Peyer's patch (tissue), 4 donors: ENCODE measurements around the gene LRRC8B.

Source experiments
- POLR2A ChIP-seq, 2 donors: fragments of 450-650 bp; IDR thresholded peaks; one replicate each; pipeline ENCODE4 v1.5.1; 2017; ENCODE audit warnings: antibody characterized with exemption in 2 of 2, mild to moderate bottlenecking in 2 of 2, moderate library complexity in 2 of 2
- TF ChIP-seq, protein P1 (sequence below), 6 experiments: fragments of 450-650 bp in 4 of 6; fragments of 200-600 bp in 2 of 6; sonication (generic) in 1 of 6; IDR thresholded peaks; one replicate each; pipeline ENCODE4 v1.5.1; 2017 to 2019; ENCODE audit warnings: antibody characterized with exemption in 6 of 6, mild to moderate bottlenecking in 3 of 6, moderate library complexity in 1 of 6

DNA sequence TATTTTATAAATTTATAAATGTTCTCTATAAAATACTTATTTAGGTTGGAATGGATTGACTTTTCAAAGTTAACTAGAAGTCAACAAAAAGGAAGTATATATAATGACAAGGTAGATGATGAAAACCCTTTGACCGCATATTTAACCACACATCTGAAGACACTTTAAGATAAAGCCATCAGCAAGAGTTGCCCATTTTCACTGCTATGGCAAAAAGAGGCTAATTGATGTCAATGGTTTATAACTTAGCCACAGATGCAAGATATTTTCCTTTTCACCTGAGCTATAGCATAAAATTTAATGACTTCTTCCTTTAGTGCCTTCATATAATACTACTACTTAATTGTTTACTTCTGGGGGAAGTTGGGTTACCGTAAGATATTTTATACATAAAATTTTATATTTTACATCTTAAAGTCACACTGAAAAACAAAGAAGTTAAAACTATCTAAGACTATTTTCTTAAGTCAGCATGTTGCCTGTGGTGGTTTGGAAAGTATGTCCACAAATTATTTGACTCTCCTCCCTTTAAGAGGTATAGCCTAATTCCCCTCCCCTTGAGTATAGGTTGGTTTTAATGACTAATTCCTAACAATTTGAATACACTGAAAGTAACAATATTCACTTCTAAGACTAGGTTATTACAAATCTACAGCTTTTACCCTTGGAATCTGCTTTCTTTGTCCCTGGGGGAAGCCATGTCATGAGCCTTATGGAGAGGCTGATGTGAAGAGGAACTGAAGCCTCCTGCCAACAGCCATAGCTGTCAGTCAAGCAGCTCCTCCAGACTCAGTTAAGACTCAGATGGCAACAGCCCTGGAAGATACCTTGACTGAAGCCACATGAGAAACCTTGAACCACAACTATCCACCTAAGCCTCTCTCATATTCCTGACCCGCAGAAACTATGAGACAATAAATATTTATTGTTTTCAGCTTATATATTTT is 40.3 kb upstream of the LRRC8B start:
- TF ChIP-seq, protein P1, sequence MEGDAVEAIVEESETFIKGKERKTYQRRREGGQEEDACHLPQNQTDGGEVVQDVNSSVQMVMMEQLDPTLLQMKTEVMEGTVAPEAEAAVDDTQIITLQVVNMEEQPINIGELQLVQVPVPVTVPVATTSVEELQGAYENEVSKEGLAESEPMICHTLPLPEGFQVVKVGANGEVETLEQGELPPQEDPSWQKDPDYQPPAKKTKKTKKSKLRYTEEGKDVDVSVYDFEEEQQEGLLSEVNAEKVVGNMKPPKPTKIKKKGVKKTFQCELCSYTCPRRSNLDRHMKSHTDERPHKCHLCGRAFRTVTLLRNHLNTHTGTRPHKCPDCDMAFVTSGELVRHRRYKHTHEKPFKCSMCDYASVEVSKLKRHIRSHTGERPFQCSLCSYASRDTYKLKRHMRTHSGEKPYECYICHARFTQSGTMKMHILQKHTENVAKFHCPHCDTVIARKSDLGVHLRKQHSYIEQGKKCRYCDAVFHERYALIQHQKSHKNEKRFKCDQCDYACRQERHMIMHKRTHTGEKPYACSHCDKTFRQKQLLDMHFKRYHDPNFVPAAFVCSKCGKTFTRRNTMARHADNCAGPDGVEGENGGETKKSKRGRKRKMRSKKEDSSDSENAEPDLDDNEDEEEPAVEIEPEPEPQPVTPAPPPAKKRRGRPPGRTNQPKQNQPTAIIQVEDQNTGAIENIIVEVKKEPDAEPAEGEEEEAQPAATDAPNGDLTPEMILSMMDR (IDR thresholded peaks at IDR 0.05) = no peak
- no peak for TF ChIP-seq POLR2A (IDR thresholded peaks at IDR 0.05)
